HPDE6-E6E7 (cell line): ENCODE measurements around the gene AGAP9.
"Not testable (repeated sequence)": the region's sequence is repeated elsewhere in the genome, so short reads cannot be mapped to it uniquely, and the experiment has no call there.

Source experiments
- DNase-seq: peaks from one replicate; pipeline ENCODE4 v3.0.0; 2011; ENCODE audit warnings: missing footprints; ENCODE audit errors: extremely low spot score

AGAP9 gene

DNA sequence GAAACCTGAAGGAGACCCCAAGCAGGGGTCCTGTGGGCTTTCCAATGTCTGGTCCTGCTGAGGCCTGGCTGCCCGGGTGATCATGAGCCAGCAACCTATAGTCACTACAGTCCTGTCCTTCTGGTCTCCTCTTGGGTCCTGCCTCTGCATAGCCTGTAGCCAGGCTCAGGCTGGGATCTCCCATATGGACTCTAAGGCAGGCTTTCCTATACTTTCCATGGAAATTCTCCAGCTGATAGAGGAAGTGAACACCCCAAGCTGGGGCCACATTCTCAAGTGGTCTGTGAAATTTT, 66.0 kb downstream of the AGAP9 start:
- DNase-seq: no peak

GRCh38 chr10:47456794-47457527, 66.5 kb downstream of the AGAP9 start:
- no peak for DNase-seq

GRCh38 chr10:47456079-47456785, 67.2 kb downstream of the AGAP9 start:
- no peak for DNase-seq

GRCh38 chr10:47455350-47456078, 67.9 kb downstream of the AGAP9 start:
- not testable (repeated sequence) for DNase-seq

DNA sequence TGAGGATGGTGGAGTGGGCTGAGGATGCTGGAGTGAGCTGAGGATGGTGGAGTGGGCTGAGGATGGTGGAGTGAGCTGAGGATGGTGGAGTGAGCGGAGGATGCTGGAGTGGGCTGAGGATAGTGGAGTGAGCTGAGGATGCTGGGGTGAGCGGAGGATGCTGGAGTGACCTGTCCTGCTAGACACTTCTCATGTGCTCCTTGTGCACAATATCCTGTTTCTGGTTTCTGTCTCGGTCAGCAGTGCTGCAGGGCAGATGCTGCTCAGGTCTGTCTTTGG, 68.7 kb downstream of the AGAP9 start:
- DNase-seq: no peak

- DNase-seq: no peak
These were observed 69.2 kb downstream of the AGAP9 start for GRCh38 chr10:47454008-47454779.

DNA sequence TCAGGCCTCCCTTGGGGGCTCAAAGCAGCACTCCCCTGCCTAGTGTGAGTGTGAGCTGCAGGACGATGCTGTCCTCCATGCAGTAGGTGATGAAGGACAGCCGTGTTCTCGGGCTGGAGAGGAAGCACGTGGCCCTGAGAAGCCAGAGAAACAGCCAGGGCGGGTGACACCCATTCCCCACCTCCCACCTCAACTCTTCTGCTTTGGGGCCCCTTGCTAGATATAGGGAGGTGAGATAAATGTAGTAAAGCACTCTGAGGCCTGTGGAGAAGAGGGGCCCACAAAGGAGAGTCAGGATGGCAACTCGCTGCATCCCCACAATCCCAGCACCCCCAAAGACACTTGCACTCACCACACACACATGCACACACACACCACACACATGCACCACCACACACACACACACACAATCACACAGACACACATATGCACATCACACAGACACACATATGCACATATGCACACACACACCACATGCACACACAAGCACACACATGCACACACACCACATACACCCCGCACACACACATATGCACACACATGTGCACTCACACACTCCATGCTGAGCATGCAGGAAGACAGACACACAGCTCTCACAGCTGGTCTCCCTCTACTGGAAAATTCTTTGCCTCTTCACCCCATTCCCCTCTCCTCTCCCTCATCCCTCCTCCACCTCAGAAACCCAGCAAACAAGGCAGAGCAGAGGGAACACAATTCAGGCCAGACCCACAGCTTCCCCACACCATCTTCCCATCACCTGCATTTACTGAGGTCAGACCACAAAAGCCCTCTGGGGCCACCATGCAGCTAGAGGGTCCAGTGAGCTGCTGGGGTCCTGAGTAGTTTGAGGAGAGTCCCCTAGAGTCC, 70.1 kb downstream of the AGAP9 start:
- no peak for DNase-seq

DNA sequence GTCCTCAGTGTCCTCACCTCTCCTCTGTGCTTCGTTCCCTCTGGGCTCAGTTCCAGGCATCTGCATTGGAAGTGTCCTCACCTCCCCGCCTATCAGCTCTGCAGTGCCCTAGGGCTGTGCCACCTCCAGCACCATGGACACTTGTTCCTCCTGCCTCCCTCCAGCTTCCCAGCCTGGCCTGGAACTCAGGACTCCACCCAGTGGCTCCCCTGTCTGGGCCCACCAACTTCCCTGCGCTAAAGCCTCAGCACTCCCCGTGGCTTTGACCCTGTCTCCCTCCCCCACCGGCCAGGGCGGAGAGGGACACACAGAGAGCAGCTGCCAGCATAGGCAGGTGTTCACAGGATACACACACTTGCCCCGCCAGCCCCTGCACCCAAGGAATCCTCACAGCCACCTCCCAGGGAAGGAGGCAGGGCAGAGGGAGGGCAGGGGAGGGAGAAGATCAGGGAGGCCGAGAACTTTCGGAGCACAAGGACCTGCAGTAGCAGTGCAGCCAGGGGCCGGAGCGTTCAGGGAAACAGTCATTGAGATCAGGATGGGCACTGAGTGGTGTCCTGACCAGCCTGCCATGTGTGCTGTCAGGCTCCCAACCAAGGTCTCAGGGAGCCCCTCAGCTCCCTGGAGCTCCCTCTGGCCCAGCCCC, 70.8 kb downstream of the AGAP9 start:
- DNase-seq: no peak

DNA sequence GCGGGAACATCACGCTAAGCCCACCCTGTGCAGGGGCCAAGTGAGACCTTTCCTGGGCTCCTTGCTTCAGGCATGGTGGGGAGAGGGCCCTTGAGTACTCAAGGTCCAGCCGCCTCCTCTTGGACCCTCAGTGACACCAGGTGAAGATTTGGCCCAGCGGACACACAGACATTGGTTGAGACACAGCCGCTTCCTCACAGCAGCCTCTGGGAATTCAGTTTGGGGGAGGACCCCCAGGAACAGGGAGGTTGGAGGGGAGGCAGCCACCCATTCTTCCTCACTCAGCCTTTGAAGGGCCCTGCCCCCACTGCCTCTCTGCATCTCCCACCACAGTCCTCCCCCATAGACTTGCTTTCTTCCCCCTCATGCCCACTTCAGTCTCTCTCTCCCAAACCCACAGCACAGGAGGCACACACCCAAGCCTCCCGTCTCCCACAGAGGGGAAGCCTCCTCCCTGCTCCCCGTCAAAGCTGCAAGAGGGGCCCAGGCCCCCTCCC, 71.4 kb downstream of the AGAP9 start:
- DNase-seq: no peak
